ENCODE measurements around the gene JOSD1.

JOSD1 gene

GRCh38 chr22:38700789-38701628, at the start of gene JOSD1:
Gene JOSD1 (minus strand): TSS chr22:38700943. CDS start chr22:38699987, 956 bp downstream.
- DNase-seq (ENCODE audit: low read depth in 2 of 2): peak; percentile 95 to 98

GRCh38 chr22:38750104-38750503, 49.4 kb upstream of the JOSD1 start:
- no peak for DNase-seq (ENCODE audit: low read depth in 2 of 2)

GRCh38 chr22:38748487-38749136, 47.9 kb upstream of the JOSD1 start:
- no peak for DNase-seq (ENCODE audit: low read depth in 2 of 2)

- DNase-seq (ENCODE audit: low read depth in 2 of 2): no peak
These were observed 45.1 kb upstream of the JOSD1 start for GRCh38 chr22:38745676-38746460.

- no peak for DNase-seq (ENCODE audit: low read depth in 2 of 2)
These were observed 44.2 kb upstream of the JOSD1 start for GRCh38 chr22:38744981-38745380.

DNA sequence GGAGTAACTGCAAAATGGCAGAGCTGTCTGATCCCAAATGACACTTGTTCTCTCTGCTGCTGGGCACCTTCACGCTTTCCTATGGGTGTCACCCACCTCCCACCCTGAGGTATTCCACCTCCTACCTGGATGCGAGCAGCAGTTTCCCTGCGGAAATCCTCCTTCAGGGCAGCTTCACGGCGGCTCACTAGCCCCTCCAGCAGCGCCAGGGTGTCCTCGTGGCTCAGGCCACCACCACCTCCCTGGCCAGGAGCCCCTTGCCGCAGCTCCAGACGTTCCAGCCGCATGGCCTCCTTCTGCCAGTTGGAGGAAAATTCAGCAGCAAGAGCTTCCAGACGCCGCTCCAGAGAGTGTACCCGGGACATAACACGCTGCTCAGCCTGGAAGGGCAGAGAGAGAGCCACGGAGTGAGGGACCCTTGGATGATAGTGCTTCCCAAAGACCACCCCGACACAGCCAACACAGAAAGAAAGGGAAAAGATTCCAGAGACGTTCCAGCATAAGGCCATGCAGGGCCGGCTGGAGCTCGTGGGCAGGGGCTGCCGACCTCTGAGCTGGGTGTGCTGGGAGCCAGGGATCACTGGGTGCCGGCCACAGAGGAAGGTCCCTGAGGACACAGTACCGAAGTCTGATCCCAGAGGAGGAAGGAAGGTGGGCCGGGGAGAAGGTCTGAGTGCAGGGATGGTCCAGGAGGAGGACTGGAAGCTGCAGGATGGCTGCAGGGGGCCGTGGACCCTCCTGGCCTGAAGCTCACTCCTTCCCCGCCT, 41.6 kb upstream of the JOSD1 start:
- DNase-seq (ENCODE audit: low read depth in 2 of 2): no peak

DNA sequence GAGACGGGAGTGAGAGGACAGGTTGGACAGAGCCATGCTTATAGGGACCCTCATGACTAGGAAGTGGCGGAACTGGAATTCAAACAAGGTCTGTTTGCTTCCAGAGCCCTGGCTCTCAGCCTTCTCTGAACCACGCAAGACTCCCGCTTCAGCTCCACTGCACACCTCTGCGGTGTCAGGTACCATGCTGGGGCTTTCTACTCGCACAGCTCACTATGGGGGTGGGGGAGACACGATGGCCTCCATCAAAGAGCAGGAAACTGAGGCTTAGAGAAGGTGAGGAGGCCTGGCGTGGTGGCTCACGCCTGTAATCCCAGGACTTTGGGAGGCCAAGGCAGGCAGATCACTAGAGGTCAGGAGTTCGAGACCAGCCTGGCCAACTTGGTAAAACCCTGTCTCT, 40.8 kb upstream of the JOSD1 start:
- DNase-seq (ENCODE audit: low read depth in 2 of 2): no peak

GRCh38 chr22:38741166-38741565, 40.4 kb upstream of the JOSD1 start:
- no peak for DNase-seq (ENCODE audit: low read depth in 2 of 2)

- DNase-seq (ENCODE audit: low read depth in 2 of 2): no peak
These were observed 40.0 kb upstream of the JOSD1 start for GRCh38 chr22:38740754-38741153.

DNA sequence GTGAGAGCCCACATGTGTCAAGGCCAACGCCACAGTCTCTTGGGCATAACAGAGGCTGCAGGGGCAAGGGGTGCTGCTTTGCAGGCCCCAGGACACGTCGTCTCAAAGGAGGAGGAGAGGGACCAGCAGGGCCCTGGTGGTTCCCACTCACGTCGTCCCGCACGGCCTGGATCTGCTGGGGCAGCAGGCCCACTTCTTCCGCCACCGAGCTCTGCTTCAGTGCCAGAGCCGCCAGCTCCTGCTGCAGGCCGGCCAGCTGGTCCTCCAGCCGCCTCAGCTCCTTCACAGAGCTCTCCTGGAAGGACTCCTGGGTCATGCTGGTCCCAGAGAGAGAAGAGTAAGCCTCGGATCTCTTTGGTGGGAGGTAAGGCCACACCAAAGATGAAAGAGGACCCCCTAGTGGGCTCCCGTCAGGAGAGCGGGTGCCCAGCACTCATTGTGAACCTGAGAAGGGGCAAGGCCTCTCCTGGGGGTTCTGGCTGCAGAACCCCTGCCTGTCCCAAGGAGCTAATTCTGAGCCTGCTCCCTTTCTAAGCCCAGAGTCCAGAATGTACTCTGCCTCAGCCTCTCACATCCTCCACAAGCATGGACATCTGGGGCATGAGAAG, 39.5 kb upstream of the JOSD1 start:
- no peak for DNase-seq (ENCODE audit: low read depth in 2 of 2)

- DNase-seq (ENCODE audit: low read depth in 2 of 2): no peak
These were observed 38.7 kb upstream of the JOSD1 start for GRCh38 chr22:38739300-38740055.

DNA sequence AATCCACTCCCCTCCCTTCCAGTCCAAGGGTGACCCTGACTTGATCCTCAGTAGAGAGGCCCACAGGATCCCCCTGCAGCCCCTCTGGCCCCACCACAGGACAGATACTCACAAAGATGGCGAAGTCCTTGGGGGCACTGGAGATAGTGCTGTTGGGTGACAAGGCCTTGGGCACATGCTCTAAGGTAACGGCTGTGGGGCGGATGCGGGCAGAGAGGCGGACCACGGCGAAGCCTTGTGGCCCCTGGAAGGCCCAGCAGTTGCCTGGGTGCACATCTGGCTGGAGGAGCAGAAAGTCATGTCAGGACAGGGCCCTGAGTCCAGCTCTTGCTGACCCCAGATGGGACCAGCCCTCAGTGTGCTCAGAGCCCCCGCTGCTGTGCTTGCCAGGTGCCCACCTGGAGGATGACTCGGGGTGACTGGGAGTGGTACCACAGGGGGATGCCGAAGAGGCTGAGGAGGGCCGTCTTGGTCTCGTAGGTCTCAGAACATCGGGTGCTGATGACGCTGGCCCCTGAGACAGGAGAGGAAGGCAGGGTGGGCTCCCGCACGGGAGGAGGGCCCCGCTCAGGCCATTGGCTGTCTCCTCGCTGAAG, 37.8 kb upstream of the JOSD1 start:
- no peak for DNase-seq (ENCODE audit: low read depth in 2 of 2)

DNA sequence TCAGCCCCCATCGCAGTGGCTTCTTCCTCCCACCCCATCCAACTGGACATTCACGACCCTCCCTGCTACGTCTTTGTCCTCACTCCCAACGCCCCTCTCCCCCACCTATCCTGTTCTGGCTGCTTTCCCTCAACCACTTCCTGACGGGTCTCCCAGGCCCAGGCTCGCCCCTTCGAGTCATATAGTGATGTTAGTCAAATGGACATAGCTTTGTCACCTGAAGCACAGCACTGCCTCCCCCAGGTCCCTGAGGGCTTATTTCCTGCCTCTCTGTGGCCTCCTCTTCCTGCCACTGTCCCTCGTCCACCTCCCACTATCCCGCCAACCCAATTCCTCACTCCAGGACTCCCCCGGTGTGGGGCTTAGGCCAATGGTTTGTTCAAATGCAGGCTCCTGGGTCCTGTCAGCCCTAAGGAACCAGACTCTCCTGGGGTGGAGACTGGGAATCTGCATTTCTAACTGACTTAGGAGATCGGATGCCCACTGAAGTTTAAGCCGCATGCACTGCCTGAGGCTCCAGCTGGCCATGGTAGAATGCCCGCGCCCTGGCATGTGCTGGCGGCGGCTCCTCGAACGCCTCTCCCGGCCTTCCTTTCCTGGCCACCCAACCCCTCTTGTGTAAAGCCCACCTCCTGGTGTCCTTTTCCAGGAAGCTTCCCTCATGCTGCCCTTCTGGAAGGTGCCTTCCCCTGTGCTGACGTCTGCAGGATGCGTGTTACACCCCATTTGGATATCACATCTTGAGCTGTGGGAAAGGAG, 36.7 kb upstream of the JOSD1 start:
- no peak for DNase-seq (ENCODE audit: low read depth in 2 of 2)

DNA sequence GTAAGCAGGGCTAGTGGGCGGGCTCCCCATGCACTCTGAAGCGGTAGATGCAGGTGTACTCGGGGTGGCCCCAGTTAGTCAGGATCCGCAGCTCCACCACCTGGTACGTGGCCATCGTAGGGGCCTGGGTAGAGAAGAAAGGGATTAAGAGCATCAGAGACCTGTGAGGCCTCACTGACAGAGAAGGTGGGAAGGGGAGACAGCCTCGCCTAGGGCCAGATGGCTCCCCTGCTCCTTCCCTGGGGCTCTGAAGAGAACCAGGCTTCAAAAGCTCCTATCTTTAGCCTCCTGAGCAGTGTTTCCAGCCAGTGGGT, 35.5 kb upstream of the JOSD1 start:
- no peak for DNase-seq (ENCODE audit: low read depth in 2 of 2)

GRCh38 chr22:38735465-38736256, 34.9 kb upstream of the JOSD1 start:
- no peak for DNase-seq (ENCODE audit: low read depth in 2 of 2)

GRCh38 chr22:38735126-38735464, 34.4 kb upstream of the JOSD1 start:
- DNase-seq (ENCODE audit: low read depth in 2 of 2): no peak

GRCh38 chr22:38734421-38735100, 33.8 kb upstream of the JOSD1 start:
- no peak for DNase-seq (ENCODE audit: low read depth in 2 of 2)

GRCh38 chr22:38733724-38734381, 33.1 kb upstream of the JOSD1 start:
- DNase-seq (ENCODE audit: low read depth in 2 of 2): no peak

All from activated CD8-positive, alpha-beta memory T cell treated with anti-CD3 and anti-CD28 coated beads for 4 hours (primary cell).